GM12878 (cell line): ENCODE data around the gene FFAR1. TPM values are rescaled to one million over a fixed set of nuclear protein-coding genes. Genes with fewer than 3 reads are reported as not detected.

Source experiments
- ATAC-seq: fragments of 200-7000 bp; cut with Tn5 transposase; 3 replicates; pipeline ENCODE4 v1.9.1; 2020; ENCODE audit warnings: mild to moderate bottlenecking, moderate library complexity
- BruUV-seq: library from RNA; stranded (reverse); fragments of 400-500 nt; replicated peaks from 2 replicates; lab custom pipeline; 2021; lab: Mats Ljungman, UMichigan
- CTCF ChIA-PET: fragments of 300-600 bp; sonication (Branson Sonifier 250); formaldehyde crosslinking; extraction: SDS; loops from one replicate; lab custom pipeline; 2021; ENCODE audit warnings: inconsistent platforms; lab: Yijun Ruan, JAX
- POLR2A ChIA-PET: fragments of 350-600 bp; formaldehyde crosslinking; extraction: SDS; loops from one replicate; lab custom pipeline; 2021; ENCODE audit warnings: inconsistent platforms; lab: Charles Lee
- RAD21 ChIA-PET: fragments of 300-600 bp; sonication (Branson Sonifier 250); formaldehyde crosslinking; loops from one replicate; lab custom pipeline; 2023; ENCODE audit warnings: antibody characterized with exemption; ENCODE audit not compliant: unreplicated experiment; lab: Charles Lee
- SMC1A ChIA-PET: fragments of 300-600 bp; sonication (Branson Sonifier 250); formaldehyde crosslinking; loops from one replicate; lab custom pipeline; 2023; ENCODE audit not compliant: unreplicated experiment, uncharacterized antibody; lab: Charles Lee
- DNase-seq: peaks from one replicate; pipeline ENCODE4 v3.0.0-alpha.2; 2011; ENCODE audit warnings: low read depth, low spot score
- FAIRE-seq: peaks from 3 replicates; lab custom pipeline; 2011; peaks lifted over from hg19 to GRCh38; lab: Jason Lieb, UNC
- H2AFZ ChIP-seq: 2 replicates; pipeline ENCODE4 v1.6.0; 2011; ENCODE audit warnings: low read depth, low read length, control low read depth; ENCODE audit not compliant: control insufficient read depth
- H3K27ac ChIP-seq: 2 replicates; pipeline ENCODE4 v1.5.1; 2011; ENCODE audit warnings: control low read depth; ENCODE audit not compliant: control insufficient read depth, insufficient read depth
- H3K27me3 ChIP-seq, 2 experiments: replicated peaks in 1 of 2; 2 replicates each; pipeline versions ENCODE4 v1.6.0 to v1.6.1; 2011; ENCODE audit warnings: low read length in 1 of 2; ENCODE audit not compliant: control insufficient read depth in 2 of 2, insufficient read depth in 2 of 2
- H3K36me3 ChIP-seq, 2 experiments: 2 replicates each; pipeline ENCODE4 v1.5.1; 2011; ENCODE audit warnings: low read length in 1 of 2; ENCODE audit not compliant: control insufficient read depth in 2 of 2, insufficient read depth in 2 of 2
- H3K4me1 ChIP-seq: 2 replicates; pipeline ENCODE4 v1.6.1; 2011; ENCODE audit warnings: mild to moderate bottlenecking, low read length, moderate library complexity, mixed read lengths; ENCODE audit not compliant: control insufficient read depth, insufficient read depth
- H3K4me2 ChIP-seq: 2 replicates; pipeline ENCODE4 v1.6.0; 2011; ENCODE audit warnings: control low read depth; ENCODE audit not compliant: control insufficient read depth, insufficient read depth
- H3K4me3 ChIP-seq: fragments of 200-600 bp; sonication (generic); 2 replicates; pipeline ENCODE4 v1.5.1; 2016
- H3K79me2 ChIP-seq: 2 replicates; pipeline ENCODE4 v1.6.0; 2011; ENCODE audit warnings: low read length; ENCODE audit not compliant: control insufficient read depth, insufficient read depth
- H3K9ac ChIP-seq: 2 replicates; pipeline ENCODE4 v1.8.0; 2011; ENCODE audit warnings: low read length, control low read depth, mixed read lengths; ENCODE audit not compliant: control insufficient read depth, insufficient read depth
- H3K9me3 ChIP-seq: replicated peaks from 3 replicates; pipeline ENCODE4 v1.5.1; 2011; ENCODE audit warnings: mild to moderate bottlenecking, low read length; ENCODE audit not compliant: control insufficient read depth, insufficient read depth
- H4K20me1 ChIP-seq: 2 replicates; pipeline ENCODE4 v1.6.0; 2011; ENCODE audit not compliant: control insufficient read depth, insufficient read depth
- EGR1 ChIP-seq, 2 experiments: IDR thresholded peaks; 1 replicate in 1 of 2; 2 replicates in 1 of 2; pipeline ENCODE4 v1.6.1; 2011 to 2012; ENCODE audit warnings: low read depth in 2 of 2, low read length in 2 of 2, borderline replicate concordance in 1 of 2, mild to moderate bottlenecking in 1 of 2, moderate library complexity in 1 of 2
- MEF2B ChIP-seq: fragments of 450-650 bp; IDR thresholded peaks from 2 replicates; pipeline ENCODE4 v1.6.1; 2018; ENCODE audit warnings: mild to moderate bottlenecking, moderate library complexity; ENCODE audit not compliant: partially characterized antibody, poor library complexity, severe bottlenecking
- RUNX3 ChIP-seq: IDR thresholded peaks from 2 replicates; pipeline ENCODE4 v1.6.1; 2012; ENCODE audit warnings: low read length, inconsistent platforms
- SMAD5 ChIP-seq: IDR thresholded peaks from 2 replicates; pipeline ENCODE4 v1.6.1; 2016; ENCODE audit warnings: antibody characterized with exemption, low read depth
- SUPT20H ChIP-seq: IDR thresholded peaks from 2 replicates; pipeline ENCODE4 v1.6.1; 2011; ENCODE audit warnings: low read depth, mild to moderate bottlenecking, low read length, moderate library complexity, borderline replicate concordance; ENCODE audit not compliant: control insufficient read depth
- TAF1 ChIP-seq: IDR thresholded peaks from 2 replicates; pipeline ENCODE4 v1.6.1; 2011; ENCODE audit warnings: mild to moderate bottlenecking, low read depth, low read length, borderline replicate concordance
- WGBS: methylation state at CpG from one replicate; pipeline ENCODE4 v1.1.6; 2016; ENCODE audit warnings: low lambda C conversion rate; ENCODE audit not compliant: insufficient replicate concordance, insufficient coverage; ENCODE audit errors: missing lambda C conversion rate; 5-methylcytosine and 5-hydroxymethylcytosine counted together
- in situ Hi-C: fragments of 300-500 bp; cut with MboI; formaldehyde crosslinking; loops from 9 replicates; pipeline ENCODE4 v1.14.3; 2018; ENCODE audit warnings: mixed read lengths
- intact Hi-C: fragments of 100-400 bp; cut with micrococcal nuclease; formaldehyde crosslinking; loops from one replicate; pipeline ENCODE4 v1.14.2; 2022; ENCODE audit not compliant: unreplicated experiment
- polyA plus RNA-seq, 11 experiments: library from polyadenylated mRNA; depleted of rRNA in 4 of 11; unstranded in 6 of 11; stranded (reverse) in 5 of 11; fragments of >200 nt; fragmentation: Nextera tagmentation in 4 of 11; fragmentation: Illumina TruSeq in 1 of 11; extraction: Ambion mirVana in 4 of 11; extraction: Trizol in 1 of 11; gene quantifications; 1 replicate in 1 of 11; 2 replicates in 10 of 11; pipeline versions ENCODE4 v1.2.1 to v1.2.3, GENCODE V29; 2011 to 2016; ENCODE audit warnings: inconsistent platforms in 2 of 11, missing spikeins in 2 of 11, low read depth in 1 of 11
- total RNA-seq, 4 experiments: library from RNA; depleted of rRNA in 3 of 4; stranded (reverse); fragments of >200 nt in 3 of 4; fragmentation: Illumina TruSeq in 1 of 4; extraction: Trizol in 1 of 4; gene quantifications; 2 replicates each; pipeline versions ENCODE4 v1.2.1 to v1.2.3, GENCODE V29; 2013 to 2021
- TF ChIP-seq, protein P1 (sequence below): fragments of 450-650 bp; conservative IDR thresholded peaks from 2 replicates; pipeline ENCODE4 v1.6.1; 2017; ENCODE audit warnings: mild to moderate bottlenecking, moderate library complexity
- TF ChIP-seq, protein P2 (sequence below): fragments of 150-350 bp; IDR thresholded peaks from 2 replicates; pipeline ENCODE4 v1.6.1; 2014; ENCODE audit warnings: mild to moderate bottlenecking, low read depth, low read length

Gene FFAR1
- total and polyA plus RNA-seq, 10 of the 15 experiments (the other 5 are each of a cell fraction or from before 2014, with no cell fraction given), result 0.05 to 0.62 (median 0.14) TPM; not detected in 2

DNA sequence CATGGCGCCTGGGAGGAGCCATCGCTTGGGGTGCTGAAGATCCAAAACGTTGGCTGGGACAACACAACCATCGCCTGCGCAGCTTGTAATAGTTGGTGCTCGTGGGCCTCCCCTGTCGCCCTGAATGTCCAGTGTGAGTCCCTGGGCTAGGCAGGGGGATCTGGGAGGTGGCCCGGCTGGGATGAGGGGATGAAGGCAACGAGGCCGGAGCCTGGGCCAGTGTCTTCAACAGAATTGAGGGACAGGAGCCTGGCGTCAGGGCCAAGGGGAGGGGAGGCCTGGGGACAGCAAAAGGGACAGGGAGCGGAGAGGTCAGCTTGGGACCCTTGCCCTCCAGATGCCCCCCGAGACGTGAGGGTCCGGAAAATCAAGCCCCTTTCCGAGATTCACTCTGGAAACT is 6.7 kb upstream of the FFAR1 start:
- RAD21 ChIA-PET, result no interaction called here
- Histone ChIP-seq H3K9me3 (no peaks in the 10 kb centered on the region), H4K20me1 (no peaks in the 10 kb centered on the region), H3K36me3 (peaks cover 24 to 39% of the 10 kb centered on the region in 2 experiments), H3K27ac (no peak overlapping the region), H3K27me3 (no peaks in the 10 kb centered on the region), H3K4me2 (no peak overlapping the region), H2AFZ (no peak overlapping the region), H3K9ac (no peak overlapping the region), H3K79me2 (peaks cover 11% of the 10 kb centered on the region), H3K4me3 (no peak overlapping the region), H3K4me1 (peaks cover 27% of the 10 kb centered on the region)
- TF ChIP-seq MEF2B (no peak), EGR1 (IDR thresholded peaks at IDR 0.05; ENCODE audit: borderline replicate concordance in 1 of 2, low read depth in 2 of 2, low read length in 2 of 2) (no peak), TAF1 (no peak), RUNX3 (no peak), SUPT20H (no peak), SMAD5 (no peak)
- TF ChIP-seq, protein P1, sequence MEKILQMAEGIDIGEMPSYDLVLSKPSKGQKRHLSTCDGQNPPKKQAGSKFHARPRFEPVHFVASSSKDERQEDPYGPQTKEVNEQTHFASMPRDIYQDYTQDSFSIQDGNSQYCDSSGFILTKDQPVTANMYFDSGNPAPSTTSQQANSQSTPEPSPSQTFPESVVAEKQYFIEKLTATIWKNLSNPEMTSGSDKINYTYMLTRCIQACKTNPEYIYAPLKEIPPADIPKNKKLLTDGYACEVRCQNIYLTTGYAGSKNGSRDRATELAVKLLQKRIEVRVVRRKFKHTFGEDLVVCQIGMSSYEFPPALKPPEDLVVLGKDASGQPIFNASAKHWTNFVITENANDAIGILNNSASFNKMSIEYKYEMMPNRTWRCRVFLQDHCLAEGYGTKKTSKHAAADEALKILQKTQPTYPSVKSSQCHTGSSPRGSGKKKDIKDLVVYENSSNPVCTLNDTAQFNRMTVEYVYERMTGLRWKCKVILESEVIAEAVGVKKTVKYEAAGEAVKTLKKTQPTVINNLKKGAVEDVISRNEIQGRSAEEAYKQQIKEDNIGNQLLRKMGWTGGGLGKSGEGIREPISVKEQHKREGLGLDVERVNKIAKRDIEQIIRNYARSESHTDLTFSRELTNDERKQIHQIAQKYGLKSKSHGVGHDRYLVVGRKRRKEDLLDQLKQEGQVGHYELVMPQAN, result no peak
- TF ChIP-seq, protein P2, sequence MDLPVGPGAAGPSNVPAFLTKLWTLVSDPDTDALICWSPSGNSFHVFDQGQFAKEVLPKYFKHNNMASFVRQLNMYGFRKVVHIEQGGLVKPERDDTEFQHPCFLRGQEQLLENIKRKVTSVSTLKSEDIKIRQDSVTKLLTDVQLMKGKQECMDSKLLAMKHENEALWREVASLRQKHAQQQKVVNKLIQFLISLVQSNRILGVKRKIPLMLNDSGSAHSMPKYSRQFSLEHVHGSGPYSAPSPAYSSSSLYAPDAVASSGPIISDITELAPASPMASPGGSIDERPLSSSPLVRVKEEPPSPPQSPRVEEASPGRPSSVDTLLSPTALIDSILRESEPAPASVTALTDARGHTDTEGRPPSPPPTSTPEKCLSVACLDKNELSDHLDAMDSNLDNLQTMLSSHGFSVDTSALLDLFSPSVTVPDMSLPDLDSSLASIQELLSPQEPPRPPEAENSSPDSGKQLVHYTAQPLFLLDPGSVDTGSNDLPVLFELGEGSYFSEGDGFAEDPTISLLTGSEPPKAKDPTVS, result no peak
- in situ Hi-C loops (no loop called here), intact Hi-C loops (no loop called here)
- SMC1A ChIA-PET, result interaction anchor here (1.0 kb wide), 1 partner anchor 9 kb away, joined by 3 read pairs; no protein-coding TSS in a partner anchor
- no TSS peak for BruUV-seq
- POLR2A ChIA-PET, result no interaction called here
- DNase-seq (no peak), ATAC-seq (no peak), FAIRE-seq (no peak)
- CTCF ChIA-PET, result no interaction called here
- WGBS, result 97% methylated on average over 16 of the region's 16 CpGs
